Neutrophil (primary cell): Measurements from ENCODE around the gene KLK2.

Experiments used
- H3K27ac ChIP-seq: fragments of 200-600 bp; sonication (generic); 2 replicates; pipeline ENCODE4 v1.5.1; 2016; ENCODE audit warnings: mild to moderate bottlenecking, moderate library complexity
- H3K27me3 ChIP-seq: fragments of 200-600 bp; sonication (generic); 2 replicates; pipeline ENCODE4 v1.6.0; 2016; ENCODE audit warnings: mild to moderate bottlenecking
- H3K36me3 ChIP-seq: fragments of 200-600 bp; sonication (generic); 2 replicates; pipeline ENCODE4 v1.5.1; 2017
- H3K4me1 ChIP-seq, 2 experiments: fragments of 200-600 bp in 1 of 2; sonication (generic) in 1 of 2; 1 replicate in 1 of 2; 2 replicates in 1 of 2; pipeline versions ENCODE4 v1.5.1 to v1.6.1; 2013 to 2016; ENCODE audit warnings: low read depth in 1 of 2, low read length in 1 of 2, mild to moderate bottlenecking in 1 of 2, moderate library complexity in 1 of 2; ENCODE audit not compliant: control insufficient read depth in 1 of 2, insufficient read depth in 1 of 2
- H3K4me3 ChIP-seq, 2 experiments: fragments of 200-600 bp in 1 of 2; sonication (generic) in 1 of 2; 1 replicate in 1 of 2; 2 replicates in 1 of 2; pipeline ENCODE4 v1.5.1; 2013 to 2016; ENCODE audit warnings: low read depth in 1 of 2, low read length in 1 of 2, mild to moderate bottlenecking in 1 of 2, moderate library complexity in 1 of 2
- H3K9me3 ChIP-seq: fragments of 200-600 bp; sonication (generic); 2 replicates; pipeline ENCODE4 v1.5.1; 2016
- CTCF ChIP-seq: fragments of 200-600 bp; sonication (generic); IDR thresholded peaks from 2 replicates; pipeline ENCODE4 v1.5.1; 2016; ENCODE audit warnings: antibody characterized with exemption

Gene KLK2

DNA sequence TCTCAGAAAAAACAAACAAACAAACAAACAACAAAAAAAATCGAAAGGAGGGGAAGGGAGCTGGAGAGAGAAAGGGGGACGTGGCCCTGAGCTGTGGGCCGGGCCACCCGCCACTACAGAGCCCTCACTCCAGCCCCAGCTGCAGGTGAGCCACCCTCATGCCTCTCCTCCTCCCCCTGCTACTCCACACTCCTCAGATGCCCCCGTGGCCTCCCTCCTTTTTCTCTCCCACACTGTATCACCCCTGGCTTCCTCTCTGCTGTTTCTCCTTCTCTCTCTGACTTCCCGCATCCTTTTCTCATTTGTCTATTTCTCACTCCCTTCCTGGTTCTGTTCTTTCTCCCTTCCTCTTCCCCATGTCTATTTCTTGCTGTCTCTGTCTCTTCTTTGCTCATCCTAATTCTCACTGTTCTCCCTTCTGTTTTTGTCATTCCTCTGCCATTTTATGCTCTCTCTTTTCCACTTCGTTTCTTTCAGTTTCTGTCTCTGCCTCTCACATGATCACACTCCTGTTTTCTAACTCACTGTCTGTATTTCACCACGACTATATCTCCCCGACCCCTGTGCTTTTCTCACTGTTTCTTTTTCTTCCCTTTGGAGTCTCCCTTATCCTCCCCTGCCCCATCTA, 2.7 kb downstream of the KLK2 start:
- Histone ChIP-seq H3K4me1 (no peaks in the 10 kb centered on the region), H3K27ac (no peak overlapping the region), H3K27me3 (peaks cover 54% of the 10 kb centered on the region), H3K4me3 (no peak overlapping the region), H3K36me3 (no peaks in the 10 kb centered on the region), H3K9me3 (no peaks in the 10 kb centered on the region)
- no peak for TF ChIP-seq CTCF

DNA sequence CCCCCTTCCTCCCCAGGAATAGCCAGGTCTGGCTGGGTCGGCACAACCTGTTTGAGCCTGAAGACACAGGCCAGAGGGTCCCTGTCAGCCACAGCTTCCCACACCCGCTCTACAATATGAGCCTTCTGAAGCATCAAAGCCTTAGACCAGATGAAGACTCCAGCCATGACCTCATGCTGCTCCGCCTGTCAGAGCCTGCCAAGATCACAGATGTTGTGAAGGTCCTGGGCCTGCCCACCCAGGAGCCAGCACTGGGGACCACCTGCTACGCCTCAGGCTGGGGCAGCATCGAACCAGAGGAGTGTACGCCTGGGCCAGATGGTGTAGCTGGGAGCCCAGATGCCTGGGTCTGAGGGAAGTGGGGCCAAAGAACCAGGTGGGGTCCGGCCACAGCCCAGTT, 3.2 kb downstream of the KLK2 start:
- no peaks in the 10 kb centered on the region for H3K9me3 ChIP-seq
- H3K4me3 ChIP-seq: no peak overlapping the region
- no peak for TF ChIP-seq CTCF
- no peak overlapping the region for H3K27ac ChIP-seq
- no peaks in the 10 kb centered on the region for H3K4me1 ChIP-seq
- H3K27me3 ChIP-seq: peaks cover 54% of the 10 kb centered on the region
- H3K36me3 ChIP-seq: no peaks in the 10 kb centered on the region

GRCh38 chr19:50877338-50877737, 4.1 kb downstream of the KLK2 start:
- Histone ChIP-seq H3K36me3 (no peaks in the 10 kb centered on the region), H3K27me3 (peaks cover 54% of the 10 kb centered on the region), H3K4me1 (no peaks in the 10 kb centered on the region), H3K27ac (no peak overlapping the region), H3K9me3 (no peaks in the 10 kb centered on the region), H3K4me3 (no peak overlapping the region)
- TF ChIP-seq CTCF: no peak

- Histone ChIP-seq H3K9me3 (no peaks in the 10 kb centered on the region), H3K36me3 (no peaks in the 10 kb centered on the region), H3K4me3 (no peak overlapping the region), H3K27ac (no peak overlapping the region), H3K27me3 (peaks cover 46% of the 10 kb centered on the region), H3K4me1 (no peaks in the 10 kb centered on the region)
- no peak for TF ChIP-seq CTCF
Measured at GRCh38 chr19:50878851-50879250, 5.6 kb downstream of the KLK2 start.

- Histone ChIP-seq H3K4me3 (no peak overlapping the region), H3K36me3 (no peaks in the 10 kb centered on the region), H3K4me1 (no peaks in the 10 kb centered on the region), H3K27ac (no peak overlapping the region), H3K9me3 (no peaks in the 10 kb centered on the region), H3K27me3 (peaks cover 49% of the 10 kb centered on the region)
- TF ChIP-seq CTCF: no peak
Measured at GRCh38 chr19:50880241-50880640, 7.0 kb downstream of the KLK2 start.

DNA sequence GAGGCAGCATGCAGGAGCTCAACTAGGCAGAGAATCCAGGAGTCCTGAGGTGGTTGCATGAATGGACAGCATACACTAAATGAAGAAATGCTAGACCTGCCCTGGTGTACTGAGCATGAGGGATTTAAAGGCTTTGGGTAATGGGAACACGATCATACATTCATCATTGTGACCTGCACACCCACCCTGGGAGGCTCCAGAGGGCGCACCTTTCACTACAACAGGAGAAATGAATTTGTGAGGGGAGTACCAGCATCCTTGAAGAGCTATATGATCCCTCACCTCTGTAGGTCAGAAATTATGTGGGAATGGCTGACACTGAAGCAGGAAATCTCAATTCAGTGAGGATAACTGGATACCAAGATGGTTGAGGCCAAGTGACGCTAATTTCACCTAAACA, 8.9 kb downstream of the KLK2 start:
- H3K27ac ChIP-seq: no peak overlapping the region
- TF ChIP-seq CTCF: no peak
- H3K36me3 ChIP-seq: no peaks in the 10 kb centered on the region
- H3K4me1 ChIP-seq: no peaks in the 10 kb centered on the region
- peaks cover 41% of the 10 kb centered on the region for H3K27me3 ChIP-seq
- H3K9me3 ChIP-seq: no peaks in the 10 kb centered on the region
- H3K4me3 ChIP-seq: no peak overlapping the region
